Limb (tissue), 2 donors: Measurements from ENCODE around the gene TPM1.

Experiments
- DNase-seq, 2 donors: peaks; one replicate each; pipeline ENCODE4 v3.0.0-alpha.2; 2016; ENCODE audit errors: extremely low spot score in 2 of 2

TPM1 gene

DNA sequence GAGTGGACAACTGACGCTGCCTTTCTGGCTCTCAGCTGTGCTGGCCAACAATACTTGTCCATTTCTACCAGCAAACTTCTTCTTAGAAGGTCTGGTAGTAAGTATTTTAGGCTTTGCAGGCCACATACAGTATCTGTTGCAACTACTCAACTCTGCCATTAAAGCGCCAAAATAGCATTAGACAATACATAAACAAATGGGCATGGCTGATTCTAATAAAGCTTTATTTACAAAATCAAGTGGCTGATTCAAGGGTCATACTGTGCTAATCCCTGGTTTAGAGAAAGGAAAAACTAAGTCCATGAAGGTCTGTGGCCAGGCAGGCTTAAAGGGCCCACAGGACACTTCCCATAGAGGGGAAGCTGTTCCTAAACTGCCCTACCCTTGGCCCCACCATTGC, 26.3 kb upstream of the TPM1 start:
- no peak for DNase-seq

DNA sequence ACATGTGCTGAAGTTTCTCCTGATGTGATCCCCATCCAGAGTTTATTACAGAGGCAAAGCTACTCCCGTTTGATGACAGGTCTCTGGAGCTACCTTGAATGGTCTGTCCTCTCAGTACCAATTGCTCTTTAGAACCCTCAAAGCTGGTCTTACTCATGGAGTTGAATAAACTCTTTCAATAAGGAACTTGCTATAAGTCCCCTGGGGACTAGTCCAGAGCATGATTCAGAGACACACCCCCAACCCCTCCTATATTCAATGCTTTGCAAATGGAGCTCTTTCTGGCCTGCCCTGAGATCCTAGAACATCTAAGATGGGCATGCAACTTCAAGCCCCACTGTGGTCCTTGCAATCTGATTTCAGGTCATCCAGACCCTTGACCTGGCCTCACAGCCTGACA, 23.9 kb upstream of the TPM1 start:
- DNase-seq = no peak

DNA sequence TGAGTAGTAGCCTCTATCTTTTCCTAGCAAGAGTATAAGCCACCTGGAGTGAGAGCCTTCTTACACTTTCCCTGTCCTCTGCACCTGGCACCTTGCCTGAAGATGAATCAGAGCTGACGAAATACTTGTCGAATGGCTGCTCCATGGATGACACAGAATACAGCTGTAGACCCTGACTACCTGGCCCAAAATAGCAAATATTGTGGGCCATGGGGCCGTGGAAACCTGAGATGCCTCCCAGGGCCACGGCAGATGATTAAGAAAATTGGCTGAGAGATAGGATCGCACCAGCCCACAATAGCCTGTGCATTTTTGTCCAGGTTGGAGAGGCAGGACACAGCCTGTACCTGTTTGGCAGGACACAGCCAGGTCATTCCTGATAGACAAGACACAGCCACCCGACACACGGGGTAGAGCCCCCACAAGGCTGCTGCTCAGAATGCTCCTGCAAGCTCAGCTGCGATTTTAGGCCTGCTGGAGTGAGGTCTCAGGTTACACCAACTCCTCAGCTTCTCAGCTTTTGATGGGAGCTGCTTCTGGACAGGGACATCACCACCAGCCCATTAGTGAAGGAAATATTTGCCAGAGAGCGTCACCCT, 22.9 kb upstream of the TPM1 start:
- no peak for DNase-seq

DNA sequence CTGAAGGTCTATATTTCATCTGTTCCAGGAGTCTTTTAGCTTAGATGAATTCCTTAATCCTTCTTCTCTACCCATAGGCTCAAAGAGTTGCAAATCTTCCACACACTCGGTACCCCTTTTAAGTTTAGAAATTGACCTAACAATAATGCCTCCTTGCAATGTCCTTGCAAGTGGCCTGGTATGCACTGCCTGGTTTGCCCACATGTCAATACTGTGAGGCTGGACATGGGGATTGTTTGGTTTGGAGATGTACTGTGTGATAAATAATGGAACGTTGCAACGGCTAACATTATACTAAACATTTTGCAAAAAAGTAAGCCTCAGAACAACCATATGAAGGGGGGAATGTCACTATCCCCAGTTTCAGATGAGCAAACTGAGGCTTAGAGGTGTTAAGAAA, 22.4 kb upstream of the TPM1 start:
- no peak for DNase-seq

DNA sequence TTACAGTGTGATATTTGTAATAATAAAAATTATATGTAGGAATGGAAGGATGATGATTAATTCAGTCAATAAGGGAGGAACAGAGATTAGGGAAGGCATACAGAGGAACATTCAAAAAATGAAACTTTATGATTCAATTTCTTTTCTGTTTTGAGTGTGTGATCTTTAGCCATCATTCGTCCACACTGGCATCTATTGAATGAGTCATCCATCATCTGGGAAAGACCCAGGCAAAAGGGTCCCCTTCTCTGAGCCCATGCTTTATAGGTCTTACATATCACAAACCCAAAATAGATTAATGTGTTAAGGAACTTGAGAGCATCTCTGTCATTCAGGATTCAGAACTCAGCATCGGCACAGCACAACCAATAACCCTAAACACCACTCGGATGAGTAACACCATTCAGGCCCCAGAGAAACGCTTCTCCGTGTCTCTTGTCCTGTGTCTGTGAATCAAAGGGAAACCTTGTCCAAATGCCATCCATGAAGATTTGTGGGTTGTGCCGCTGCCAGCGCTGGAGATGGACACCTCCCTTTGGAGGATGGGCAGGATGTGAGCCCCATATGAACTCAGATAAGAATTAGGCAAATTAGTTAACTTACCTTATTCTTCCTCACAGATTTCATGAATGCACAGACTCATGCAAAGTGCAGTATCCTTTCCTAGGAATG, 21.7 kb upstream of the TPM1 start:
- DNase-seq = no peak

DNA sequence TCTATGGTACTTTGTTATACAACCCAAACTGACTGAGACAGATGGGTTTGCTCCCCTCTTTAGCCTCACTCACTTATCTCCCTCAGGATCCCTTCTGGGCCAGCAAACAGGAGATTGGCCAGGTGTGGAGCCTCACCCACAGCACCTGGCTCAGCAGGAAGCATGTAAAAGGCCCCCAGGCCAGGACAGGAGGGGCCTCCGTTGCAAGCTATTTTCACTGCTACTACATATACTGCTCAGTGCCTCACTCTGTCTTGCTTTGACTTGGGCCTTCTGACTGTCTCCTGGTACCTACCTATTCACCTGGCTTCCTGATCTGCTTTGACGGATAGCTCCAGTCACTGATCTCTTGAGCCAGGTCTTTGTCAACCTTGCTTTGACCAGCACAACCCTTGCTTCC, 20.4 kb upstream of the TPM1 start:
- DNase-seq = no peak

DNA sequence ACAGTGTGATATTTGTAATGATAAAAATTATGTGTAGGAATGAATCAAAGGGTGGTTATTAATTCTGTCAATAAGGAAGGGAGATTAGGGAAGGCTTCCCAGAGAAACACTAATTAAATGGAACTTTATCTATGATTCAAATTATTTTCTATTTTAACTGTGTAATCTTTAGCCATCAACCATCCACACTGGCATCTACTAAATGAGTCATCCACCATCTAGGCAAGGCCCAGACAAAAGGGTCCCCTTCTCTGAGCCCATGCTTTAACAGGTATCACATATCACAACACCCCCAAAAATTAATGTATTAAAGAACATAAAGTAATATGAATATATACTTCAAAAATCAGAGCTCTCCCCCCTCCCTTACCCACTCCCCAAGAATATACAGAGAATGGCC, 19.9 kb upstream of the TPM1 start:
- no peak for DNase-seq

DNA sequence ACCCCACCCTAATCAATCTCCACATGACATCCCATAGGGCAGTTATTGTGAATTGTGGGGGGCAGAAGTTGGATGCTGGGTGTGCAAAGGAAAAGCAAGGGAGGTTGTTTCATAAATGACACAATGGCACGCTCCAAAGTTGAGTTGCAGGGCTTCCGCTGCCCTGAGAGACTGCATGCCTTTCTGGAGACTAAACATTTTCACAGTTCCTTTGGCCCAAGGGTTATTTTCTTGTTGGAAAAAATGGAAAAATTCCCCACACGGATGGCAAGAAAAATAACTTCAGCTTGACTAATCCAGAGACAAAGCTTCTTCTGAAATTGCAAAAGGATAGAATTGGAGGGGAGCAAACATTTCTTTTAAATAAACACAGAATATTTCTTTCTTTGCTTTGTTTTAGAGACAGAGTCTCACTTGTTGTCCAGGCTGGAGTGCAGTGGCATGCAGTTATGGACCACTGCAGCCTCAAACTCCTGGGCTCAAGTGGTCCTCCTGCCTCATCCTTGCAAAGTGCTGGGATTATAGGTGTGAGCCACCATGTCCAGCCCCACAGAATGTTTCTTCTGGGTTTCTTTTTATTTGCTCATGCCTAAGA, 19.1 kb upstream of the TPM1 start:
- no peak for DNase-seq

DNA sequence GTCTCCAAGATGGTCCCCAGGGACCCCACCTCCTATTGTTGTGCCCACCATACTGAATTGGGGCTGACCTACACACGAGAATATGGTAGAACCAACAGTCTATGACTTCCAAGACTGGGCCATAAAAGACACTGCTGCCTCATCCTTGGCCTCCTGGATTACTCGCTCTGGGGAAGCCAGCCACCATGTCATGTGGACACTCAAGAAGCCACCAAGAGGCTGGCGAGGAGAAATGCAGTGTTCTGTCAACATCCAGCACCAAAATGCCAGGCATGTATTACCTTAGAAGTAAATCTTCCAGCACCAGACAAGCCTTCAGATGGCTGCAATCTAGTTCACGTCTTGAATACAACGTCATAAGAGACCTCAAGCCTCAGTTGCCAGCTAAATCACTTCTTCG, 17.1 kb upstream of the TPM1 start:
- DNase-seq = no peak

DNA sequence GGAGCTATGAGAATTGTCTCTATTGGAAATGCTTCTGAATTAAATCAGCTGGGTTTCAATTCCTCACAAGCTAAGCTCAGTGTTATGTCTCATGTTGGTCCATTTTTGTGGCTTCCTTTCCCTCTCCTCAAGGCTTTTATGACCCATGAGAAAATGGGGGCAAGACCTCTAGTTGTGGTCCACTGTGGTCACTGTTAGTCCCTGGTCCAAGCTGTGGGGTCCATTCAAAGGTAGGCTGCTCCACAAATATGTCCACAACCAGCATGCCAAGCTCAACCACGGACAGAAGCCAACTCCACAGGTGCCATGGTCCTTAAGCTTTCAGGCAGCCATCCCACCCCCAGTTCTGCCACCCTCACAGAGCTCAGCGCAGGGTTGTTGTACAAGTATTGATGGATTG, 14.9 kb upstream of the TPM1 start:
- DNase-seq = no peak

DNA sequence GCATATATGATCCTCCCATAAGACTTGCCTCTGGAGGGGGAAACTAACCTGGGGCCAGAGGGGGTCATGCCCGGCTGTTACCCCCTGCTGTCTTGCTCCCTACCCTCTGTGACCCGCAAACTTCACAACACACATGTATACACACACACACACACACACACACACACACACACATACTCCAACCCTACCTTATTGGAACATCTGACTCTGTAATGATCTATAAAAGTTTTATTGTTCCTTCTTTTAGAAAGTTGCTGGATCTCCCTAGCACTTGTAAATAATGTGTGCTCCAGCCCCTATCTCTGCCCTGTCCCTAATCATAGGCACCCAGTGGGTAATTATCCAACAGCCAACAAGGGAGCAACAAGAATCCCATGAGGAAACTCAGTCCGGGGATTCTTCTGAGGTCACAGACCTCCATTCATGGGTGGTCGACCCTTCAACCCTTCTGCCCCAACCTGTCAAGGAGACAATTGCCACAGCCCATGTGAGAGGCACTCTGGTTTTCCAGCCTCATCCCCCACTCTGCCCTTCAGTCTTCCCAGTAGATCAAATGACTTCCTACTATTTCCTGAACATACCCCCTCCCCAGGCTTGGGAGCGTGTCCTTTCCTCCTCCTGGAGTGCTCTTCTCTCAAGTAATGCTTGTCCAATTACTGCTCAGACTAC, 14.0 kb upstream of the TPM1 start:
- no peak for DNase-seq

DNA sequence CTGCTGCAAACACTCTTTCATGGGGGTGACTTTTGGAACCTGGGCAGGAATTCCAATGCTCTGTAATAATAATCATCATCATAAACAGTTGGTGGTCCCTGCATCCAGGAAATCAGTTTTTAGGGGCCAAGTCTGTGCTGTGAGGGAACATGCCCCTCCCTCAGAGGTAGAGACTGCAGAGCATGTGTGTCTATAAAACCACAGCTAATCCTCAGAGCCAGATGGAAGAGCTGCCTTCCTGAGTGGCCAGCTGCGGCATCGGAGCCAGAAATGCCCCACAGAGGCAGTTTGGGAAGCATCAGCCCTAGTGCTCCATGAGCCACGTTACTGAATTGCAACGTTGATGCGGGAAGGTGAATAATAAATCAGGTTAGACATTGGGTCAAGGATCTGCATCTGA, 12.9 kb upstream of the TPM1 start:
- DNase-seq = peak in 1 of 2 donors; percentile 43

DNA sequence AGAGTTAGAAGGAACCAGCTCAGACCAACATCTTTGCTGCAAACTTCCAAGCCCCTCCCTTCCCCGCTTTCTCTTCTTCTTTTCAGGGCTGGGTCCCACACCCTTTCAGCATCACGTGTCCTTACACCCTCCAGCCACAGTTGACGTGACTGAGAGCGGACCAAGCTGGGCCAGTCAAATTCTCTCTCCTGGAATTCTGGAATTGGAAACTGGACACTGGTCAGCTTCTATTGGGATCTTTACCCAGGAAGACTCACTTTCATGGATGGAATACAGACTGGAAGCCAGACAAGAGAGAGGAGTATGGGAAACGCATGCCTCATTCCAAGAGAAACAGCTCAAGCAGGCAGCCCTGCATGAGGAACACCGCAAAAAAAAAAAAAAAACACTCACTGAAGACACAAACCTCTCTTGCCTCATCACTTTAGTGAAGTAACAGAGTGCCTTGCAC, 12.4 kb upstream of the TPM1 start:
- DNase-seq = no peak

DNA sequence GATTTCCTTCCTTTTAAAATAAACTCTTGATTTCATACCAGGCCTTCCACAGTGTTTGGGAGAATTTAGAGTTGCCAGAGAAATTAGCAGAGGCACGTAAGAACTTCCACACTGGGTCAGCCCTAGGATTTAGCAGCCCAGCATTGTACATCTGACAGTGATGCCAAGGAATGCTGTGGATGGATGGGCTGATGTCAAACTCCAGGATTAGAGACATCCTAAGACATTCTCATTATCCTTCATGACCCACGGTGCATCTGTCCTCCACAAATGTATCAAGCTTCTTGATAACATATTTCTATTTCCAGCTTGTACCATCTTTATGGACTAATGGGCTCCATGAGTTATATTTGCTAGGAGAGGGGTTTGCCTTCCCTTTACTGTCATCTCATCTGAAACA, 8.0 kb upstream of the TPM1 start:
- no peak for DNase-seq

DNA sequence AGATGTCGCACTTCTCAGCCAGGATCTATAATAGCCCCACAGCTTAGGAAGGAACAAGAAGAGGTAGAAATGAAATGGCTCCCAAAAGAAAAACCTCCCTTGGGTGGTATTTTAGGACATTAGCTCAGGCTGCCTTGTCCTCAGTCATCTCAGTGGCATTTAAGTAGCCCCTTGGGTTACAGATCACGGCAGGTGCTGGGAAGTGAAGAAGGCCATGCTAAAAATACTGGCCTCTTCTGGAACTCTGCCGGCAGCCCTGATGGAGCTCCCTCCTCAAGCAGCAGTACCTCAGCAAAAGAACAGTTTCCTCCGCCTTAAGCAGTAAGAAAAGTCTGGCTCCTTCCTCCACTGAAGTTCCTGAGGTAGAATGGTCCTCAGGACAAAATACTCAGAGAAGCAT, 7.3 kb upstream of the TPM1 start:
- DNase-seq = no peak

DNA sequence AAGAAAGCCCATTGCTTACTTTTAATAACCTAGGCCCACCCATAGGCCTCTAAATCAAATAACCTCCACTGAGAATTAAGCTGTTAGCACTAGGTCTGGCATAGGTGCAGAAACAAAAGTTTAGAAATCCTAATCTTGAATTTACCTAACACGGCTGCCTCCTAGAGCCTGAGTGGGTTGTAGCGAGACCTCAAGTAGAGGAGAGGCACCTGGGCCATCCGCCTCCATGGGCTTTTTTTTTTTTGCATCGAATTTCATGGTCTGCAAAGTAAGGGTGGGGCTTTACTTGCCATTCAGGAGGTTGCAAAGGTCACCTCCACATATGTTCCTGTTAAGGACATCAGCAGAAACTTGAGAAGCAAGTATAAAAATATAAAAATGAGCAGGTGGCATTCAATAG, 6.6 kb upstream of the TPM1 start:
- no peak for DNase-seq

DNA sequence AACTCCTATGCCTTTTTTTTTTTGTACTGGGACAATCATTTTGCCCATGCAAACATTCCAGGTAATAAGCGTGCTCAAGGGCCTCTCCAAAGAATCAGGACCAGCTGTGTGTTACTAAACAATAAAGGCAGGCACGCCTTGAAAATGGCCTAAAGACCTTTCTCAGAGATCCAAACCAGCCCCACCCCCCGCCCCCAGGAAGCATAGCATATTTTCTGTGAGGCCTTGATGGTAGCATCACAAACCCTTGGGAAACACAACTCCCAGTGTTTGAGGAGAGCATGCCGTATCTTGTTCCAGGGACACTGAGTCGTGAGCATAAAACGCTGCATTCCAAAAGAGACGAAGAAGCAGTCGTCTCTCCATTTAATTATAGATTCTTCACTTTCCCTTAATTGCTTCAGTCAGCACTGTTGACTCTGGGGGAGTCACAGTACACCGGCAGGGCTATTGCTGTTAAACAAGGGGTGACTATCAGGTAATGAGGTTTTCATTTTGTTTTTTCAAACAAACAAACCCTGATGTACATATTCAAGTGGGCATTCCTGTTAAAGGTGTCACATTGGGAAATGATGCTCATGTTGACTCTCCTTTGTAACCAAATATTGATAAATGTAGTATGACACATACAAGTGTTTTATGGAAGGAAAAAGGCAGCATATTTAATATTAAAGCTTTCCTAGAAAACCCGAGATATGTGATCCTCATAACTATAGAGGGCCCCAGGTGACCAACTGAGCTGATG, 4.4 kb upstream of the TPM1 start:
- no peak for DNase-seq

DNA sequence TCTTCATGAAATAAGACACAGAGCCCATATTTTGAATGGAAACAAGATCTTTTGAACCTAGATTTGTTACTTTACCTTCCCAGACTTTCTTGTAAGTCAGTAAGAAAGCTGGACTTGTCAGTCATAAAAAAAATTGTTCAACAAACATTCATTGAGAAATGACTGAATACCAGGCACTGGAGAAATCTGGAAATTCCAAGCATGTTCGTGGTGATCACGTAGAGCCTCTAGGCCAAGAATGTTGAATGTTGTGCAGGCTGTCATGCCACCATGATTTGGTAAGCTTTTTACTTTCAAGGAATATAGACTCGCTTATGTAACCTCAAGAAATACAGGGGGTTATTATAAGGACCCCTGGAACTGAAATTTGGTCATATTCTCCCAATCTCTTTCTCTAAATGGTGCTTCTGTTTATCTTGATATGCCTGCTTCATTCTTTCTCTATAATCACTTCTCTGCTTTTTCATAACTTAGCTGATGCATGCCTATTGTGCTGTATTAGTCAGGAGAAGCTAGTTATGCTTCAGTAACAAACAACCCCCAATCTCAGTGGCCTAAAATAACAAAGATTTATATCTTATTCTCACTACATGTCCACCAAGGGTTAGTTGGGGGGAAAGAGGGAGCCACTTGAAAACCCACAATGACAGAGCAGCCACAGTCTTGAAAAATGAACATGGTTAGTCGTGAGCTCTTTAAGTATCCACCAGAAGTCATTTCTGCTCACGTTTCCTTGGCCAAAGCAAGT, 3.4 kb upstream of the TPM1 start:
- no peak for DNase-seq

DNA sequence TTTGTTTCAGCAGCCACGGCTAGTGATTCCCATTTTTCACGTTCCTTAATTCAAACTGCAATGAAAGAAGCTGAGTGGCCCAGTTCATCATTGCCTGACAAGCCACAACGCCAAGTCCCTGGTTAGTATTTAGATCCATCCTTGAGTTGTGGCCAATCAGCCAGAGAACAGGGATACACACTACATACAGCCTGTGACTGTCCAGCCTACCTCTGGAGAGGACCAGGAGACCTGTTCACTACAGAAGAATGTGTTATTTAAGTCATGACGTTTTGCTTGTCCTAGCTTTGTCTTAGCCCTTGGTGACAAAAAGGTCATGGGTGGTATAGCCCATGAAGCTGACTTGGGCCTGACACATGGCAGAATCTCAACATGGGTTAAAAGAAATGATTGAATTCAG, 2.7 kb upstream of the TPM1 start:
- no peak for DNase-seq

DNA sequence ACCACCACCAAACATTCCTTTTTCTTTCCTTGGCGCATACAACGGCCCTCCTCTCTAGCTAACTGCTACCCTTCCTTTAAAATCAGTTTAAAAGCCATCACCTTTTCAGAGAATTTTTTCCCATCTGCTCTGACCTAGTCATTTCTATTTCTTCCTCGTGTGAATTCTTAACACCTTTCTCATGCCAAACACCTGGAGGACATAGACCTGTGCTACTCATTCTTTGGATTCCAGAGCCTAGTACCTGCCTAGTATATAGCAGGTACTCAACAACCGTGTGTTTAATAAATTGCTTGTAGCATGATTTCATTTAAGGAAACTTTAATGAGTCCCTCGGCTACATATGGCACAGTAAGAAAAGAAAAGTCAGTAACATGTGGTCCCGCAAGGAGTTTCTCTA, 2.0 kb upstream of the TPM1 start:
- DNase-seq = no peak

DNA sequence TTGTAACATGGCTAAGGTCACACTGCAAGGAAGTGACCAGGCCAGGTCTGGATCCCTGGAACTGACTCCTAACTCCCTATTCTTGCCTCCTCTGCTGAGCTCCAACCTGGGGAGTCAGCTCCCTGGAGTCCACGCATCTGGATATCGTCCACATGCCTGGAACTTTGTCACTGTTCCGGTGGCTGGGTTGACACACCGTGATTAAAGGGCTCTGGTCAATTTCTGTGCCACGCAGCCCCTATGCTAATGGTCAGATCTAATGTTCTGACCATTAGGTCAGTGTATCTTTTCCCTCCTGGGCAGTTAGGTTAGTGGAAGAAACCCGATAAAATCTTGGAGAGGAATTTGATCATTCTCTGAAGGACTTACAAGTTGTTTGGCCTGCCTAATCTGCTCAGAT, 1.6 kb upstream of the TPM1 start:
- no peak for DNase-seq
